ENCODE results near the gene MTMR10.

The MTMR10 gene

DNA sequence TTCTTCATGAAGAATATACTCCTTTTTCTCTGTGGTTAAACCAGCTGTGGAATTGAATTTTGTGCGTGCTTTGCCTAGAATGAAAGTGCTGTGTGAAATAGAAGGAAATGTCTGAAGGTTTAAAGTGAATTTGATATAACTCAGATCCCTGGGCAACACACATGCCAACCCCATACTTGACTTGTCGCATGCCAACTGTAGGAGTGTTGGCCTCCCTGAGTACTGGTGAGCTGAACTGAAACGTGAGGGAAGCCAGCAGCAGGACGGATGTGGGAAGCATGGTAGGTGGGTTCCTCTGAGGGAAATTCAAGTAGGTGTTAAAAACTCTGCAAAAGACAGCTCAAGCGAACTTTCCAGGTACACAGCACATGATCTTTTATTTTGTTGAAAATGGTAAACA lies 73.1 kb downstream of the MTMR10 start:
- no peak for DNase-seq (ENCODE audit: low read depth)

- DNase-seq (ENCODE audit: low read depth), result no peak
Measured at GRCh38 chr15:30917675-30918074, 73.8 kb downstream of the MTMR10 start.

DNA sequence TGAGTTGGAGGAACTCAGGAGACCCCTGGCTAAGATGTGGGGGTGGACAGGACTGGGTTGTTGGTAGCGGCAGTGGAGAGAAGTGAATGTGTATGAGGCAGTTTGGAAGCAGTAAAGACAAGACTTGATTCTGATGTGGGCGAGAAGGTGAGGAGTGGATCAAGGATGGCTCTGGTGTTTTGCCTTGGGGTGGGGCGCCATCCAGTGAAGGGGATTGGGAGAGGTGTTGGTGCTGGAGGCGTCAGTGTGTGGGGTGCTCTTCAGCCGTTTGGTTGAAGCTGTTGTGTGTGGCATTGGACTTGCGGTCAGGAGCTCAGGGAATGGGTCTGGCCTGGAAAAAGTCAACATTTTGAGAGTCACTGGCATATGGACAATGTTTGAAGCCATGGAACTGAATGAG lies 74.4 kb downstream of the MTMR10 start:
- no peak for DNase-seq (ENCODE audit: low read depth)

DNA sequence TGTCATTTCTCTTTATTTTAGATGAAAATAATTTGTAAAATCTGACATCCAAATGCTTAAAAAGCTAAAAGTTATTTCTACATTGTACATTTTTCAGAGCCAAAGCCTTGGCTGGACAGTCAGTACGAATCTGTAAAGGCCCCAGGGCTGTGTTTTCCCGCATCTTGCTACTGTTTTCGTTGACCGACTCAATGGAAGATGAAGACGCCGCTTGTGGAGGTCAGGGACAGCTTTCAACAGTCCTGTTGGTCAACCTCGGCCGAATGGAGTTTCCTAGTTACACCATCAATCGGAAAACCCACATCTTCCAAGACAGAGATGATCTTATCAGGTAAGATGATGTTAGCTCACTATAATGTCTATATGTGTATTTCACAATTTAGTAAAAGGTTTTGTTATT lies 77.7 kb downstream of the MTMR10 start:
- DNase-seq (ENCODE audit: low read depth), result no peak

GRCh38 chr15:30906366-30906765 lies 85.1 kb downstream of the MTMR10 start:
- DNase-seq (ENCODE audit: low read depth), result no peak

GRCh38 chr15:30905821-30906220 lies 85.6 kb downstream of the MTMR10 start:
- DNase-seq (ENCODE audit: low read depth), result peak; percentile 12

GRCh38 chr15:30904812-30905211 lies 86.6 kb downstream of the MTMR10 start:
- no peak for DNase-seq (ENCODE audit: low read depth)

GRCh38 chr15:30903497-30904187 lies 87.8 kb downstream of the MTMR10 start, which contains the start of gene FAN1:
FAN1 (plus strand) TSS chr15:30903915; CDS start chr15:30904664, 749 bp downstream.
- peak; percentile 88 for DNase-seq (ENCODE audit: low read depth)

DNA sequence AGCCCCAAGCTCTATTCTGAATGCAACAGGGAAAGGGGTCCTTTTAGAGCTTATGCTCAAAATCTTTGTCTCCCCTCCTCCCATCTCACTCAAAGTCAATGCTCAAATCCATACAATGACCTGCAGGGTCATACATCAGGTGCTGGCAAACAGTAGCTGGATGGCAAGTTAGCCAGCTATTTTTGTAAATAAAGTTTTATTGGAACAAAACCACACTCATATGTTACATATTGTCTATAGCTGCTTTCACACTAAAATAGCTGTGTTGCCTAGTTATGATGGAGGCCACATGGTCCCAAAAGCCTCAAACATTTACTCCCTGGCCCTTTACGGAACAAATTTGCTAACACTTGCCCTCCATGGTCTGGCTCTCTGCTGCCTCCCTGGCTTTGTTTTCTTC lies 89.5 kb downstream of the MTMR10 start:
- no peak for DNase-seq (ENCODE audit: low read depth)

DNA sequence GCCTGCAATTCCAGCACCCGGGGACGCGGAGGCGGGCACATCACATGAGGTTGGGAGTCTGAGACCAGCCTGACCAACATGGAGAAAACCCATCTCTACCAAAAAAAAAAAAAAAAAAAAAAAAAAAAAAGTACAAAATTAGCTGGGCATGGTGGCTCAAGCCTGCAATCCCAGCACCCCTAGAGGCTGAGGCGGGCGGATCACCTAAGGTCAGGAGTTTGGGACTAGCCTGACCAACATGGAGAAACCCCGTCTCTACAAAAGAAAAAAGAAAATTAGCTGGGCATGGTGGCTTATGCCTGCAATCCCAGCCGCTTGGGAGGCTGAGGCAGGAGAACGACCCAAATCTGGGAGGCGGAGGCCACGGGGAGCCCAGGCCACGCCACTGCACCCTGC lies 95.2 kb downstream of the MTMR10 start:
- DNase-seq (ENCODE audit: low read depth), result no peak

DNA sequence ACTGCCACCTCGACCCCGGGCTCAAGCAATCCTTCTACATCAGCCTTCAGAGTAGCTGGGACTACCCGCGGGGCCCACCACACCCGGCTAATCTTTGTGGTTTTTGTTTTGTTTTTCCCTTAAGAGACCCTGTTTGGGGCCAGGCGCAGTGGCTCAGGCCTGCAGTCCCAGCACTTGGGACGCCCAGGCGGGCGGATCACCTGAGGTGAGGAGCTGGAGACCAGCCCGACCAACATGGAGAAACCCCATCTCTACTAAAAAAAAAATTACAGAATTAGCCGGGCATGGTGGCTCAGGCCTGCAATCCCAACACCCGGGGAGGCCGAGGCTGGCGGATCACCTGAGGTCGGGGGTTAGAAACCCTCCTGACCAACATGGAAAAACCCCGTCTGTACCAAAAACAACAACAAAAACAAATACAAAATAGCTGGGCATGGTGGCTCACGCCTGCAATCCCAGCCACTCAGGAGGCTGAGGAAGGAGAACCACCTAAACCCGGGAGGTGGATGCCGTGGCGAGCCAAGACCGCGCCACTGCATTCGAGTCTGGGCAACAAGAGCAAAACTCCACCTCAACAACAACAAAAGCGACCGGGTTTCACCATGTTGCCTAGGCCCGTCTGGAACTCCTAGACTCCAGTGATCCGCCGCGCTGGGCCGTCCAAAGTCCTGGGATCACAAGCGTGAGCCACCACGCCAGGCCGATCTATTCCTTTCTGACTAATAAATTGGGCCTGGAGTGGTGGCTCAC lies 95.8 kb downstream of the MTMR10 start:
- no peak for DNase-seq (ENCODE audit: low read depth)

DNA sequence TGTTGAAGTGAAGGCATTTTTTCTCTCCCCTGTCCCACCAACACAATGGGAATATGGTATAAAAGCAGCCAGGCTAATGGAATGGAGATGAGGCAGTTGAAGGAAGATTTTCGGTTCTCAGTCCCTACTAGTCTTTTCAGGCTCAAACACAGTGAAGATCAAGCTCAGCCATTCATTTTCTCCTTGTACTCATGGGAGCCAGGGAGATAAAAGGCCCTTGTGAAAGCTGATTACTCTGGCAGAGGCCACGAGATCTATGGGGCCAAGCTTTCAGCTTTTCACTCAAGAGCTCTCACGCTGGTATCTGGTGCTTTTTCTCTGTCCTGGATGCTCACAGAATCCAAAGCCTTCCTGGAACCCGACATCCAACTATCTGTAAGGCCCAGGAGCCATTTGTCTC lies 102.2 kb downstream of the MTMR10 start:
- no peak for DNase-seq (ENCODE audit: low read depth)

Data from amniotic epithelial cell (primary cell).